IMR-90 (cell line): ENCODE data around the gene ABCA3. TPM values are rescaled to one million over a fixed set of nuclear protein-coding genes. Genes with fewer than 3 reads are reported as not detected.

Source experiments
- ATAC-seq: fragments of 200-7000 bp; cut with Tn5 transposase; 2 replicates; pipeline ENCODE4 v1.9.1; 2020; ENCODE audit warnings: low read depth, mild to moderate bottlenecking, moderate library complexity
- BruUV-seq: library from RNA; stranded (reverse); fragments of 400-500 nt; replicated peaks from 2 replicates; lab custom pipeline; 2021; lab: Mats Ljungman, UMichigan
- CTCF ChIA-PET: fragments of 300-600 bp; formaldehyde crosslinking; extraction: SDS; loops from one replicate; lab custom pipeline; 2021; ENCODE audit warnings: antibody characterized with exemption; lab: Yijun Ruan, JAX
- POLR2A ChIA-PET: fragments of 300-600 bp; sonication (Branson Sonifier 250); formaldehyde crosslinking; loops from one replicate; lab custom pipeline; 2022; ENCODE audit warnings: antibody characterized with exemption; ENCODE audit not compliant: unreplicated experiment; lab: Charles Lee
- DNase-seq: peaks from one replicate; pipeline ENCODE4 v3.0.0; 2013
- H2AFZ ChIP-seq: replicated peaks from 2 replicates; pipeline ENCODE3; 2013; ENCODE audit warnings: low read length, mild to moderate bottlenecking; ENCODE audit not compliant: poor library complexity
- H2AK5ac ChIP-seq: 2 replicates; pipeline ENCODE4 v1.6.1; 2013; ENCODE audit warnings: low read depth, low read length, inconsistent platforms
- H2AK9ac ChIP-seq: replicated peaks from 2 replicates; pipeline ENCODE3; 2013; ENCODE audit warnings: mild to moderate bottlenecking, low read depth, low read length, moderate library complexity; ENCODE audit not compliant: poor library complexity
- H2BK120ac ChIP-seq: 2 replicates; pipeline ENCODE4 v1.6.1; 2013; ENCODE audit warnings: low read depth, low read length, inconsistent platforms
- H2BK15ac ChIP-seq: 3 replicates; pipeline ENCODE4 v1.6.1; 2013; ENCODE audit warnings: low read depth, low read length, inconsistent platforms
- H2BK20ac ChIP-seq: 2 replicates; pipeline ENCODE4 v1.6.1; 2013; ENCODE audit warnings: low read depth, mild to moderate bottlenecking, inconsistent platforms, low read length, moderate library complexity
- H2BK5ac ChIP-seq: 2 replicates; pipeline ENCODE4 v1.6.1; 2013; ENCODE audit warnings: mild to moderate bottlenecking, low read depth, low read length, inconsistent platforms; ENCODE audit not compliant: poor library complexity, severe bottlenecking
- H3K14ac ChIP-seq: replicated peaks from 2 replicates; pipeline ENCODE4 v1.6.1; 2013; ENCODE audit warnings: low read depth, low read length, inconsistent platforms
- H3K18ac ChIP-seq: 2 replicates; pipeline ENCODE4 v1.6.1; 2013; ENCODE audit warnings: low read depth, low read length, control low read depth
- H3K23ac ChIP-seq: 2 replicates; pipeline ENCODE4 v1.6.1; 2013; ENCODE audit warnings: low read depth, low read length, inconsistent platforms
- H3K27ac ChIP-seq: 2 replicates; pipeline ENCODE4 v1.5.1; 2013; ENCODE audit warnings: mild to moderate bottlenecking, control low read depth, low read length; ENCODE audit not compliant: insufficient read depth
- H3K27me3 ChIP-seq: 2 replicates; pipeline ENCODE4 v1.6.1; 2013; ENCODE audit warnings: low read length; ENCODE audit not compliant: control insufficient read depth, insufficient read depth
- H3K36me3 ChIP-seq: 2 replicates; pipeline ENCODE4 v1.6.1; 2013; ENCODE audit warnings: low read length, mixed read lengths; ENCODE audit not compliant: control insufficient read depth, insufficient read depth
- H3K4ac ChIP-seq: 2 replicates; pipeline ENCODE4 v1.6.1; 2013; ENCODE audit warnings: low read depth, low read length, inconsistent platforms
- H3K4me1 ChIP-seq: 2 replicates; pipeline ENCODE4 v1.6.1; 2013; ENCODE audit warnings: low read length, mixed read lengths; ENCODE audit not compliant: control insufficient read depth, insufficient read depth
- H3K4me2 ChIP-seq: 2 replicates; pipeline ENCODE4 v1.6.1; 2013; ENCODE audit warnings: low read depth, mild to moderate bottlenecking, control low read depth, low read length, moderate library complexity
- H3K4me3 ChIP-seq: 2 replicates; pipeline ENCODE4 v1.5.1; 2013; ENCODE audit warnings: low read depth, mild to moderate bottlenecking, control low read depth, low read length, moderate library complexity; ENCODE audit not compliant: insufficient read depth
- H3K56ac ChIP-seq: 2 replicates; pipeline ENCODE4 v1.6.1; 2013; ENCODE audit warnings: low read length, inconsistent platforms; ENCODE audit not compliant: insufficient read depth; ENCODE audit errors: extremely low read depth
- H3K79me1 ChIP-seq, 2 experiments: 2 replicates each; pipeline ENCODE4 v1.6.1; 2013; ENCODE audit warnings: low read length in 2 of 2, inconsistent platforms in 1 of 2, low read depth in 1 of 2
- H3K9ac ChIP-seq: 2 replicates; pipeline ENCODE4 v1.6.1; 2013; ENCODE audit warnings: low read depth, low read length, control low read depth
- H3K9me1 ChIP-seq: 2 replicates; pipeline ENCODE4 v1.6.1; 2013; ENCODE audit warnings: low read length, inconsistent platforms; ENCODE audit not compliant: insufficient read depth
- H3K9me3 ChIP-seq: 2 replicates; pipeline ENCODE4 v1.6.1; 2013; ENCODE audit warnings: low read length; ENCODE audit not compliant: control insufficient read depth, insufficient read depth
- H4K20me1 ChIP-seq: 2 replicates; pipeline ENCODE4 v1.6.1; 2013; ENCODE audit warnings: low read length, inconsistent platforms; ENCODE audit not compliant: insufficient read depth
- H4K5ac ChIP-seq: 2 replicates; pipeline ENCODE4 v1.6.1; 2013; ENCODE audit warnings: mild to moderate bottlenecking, low read depth, low read length, control low read depth
- H4K8ac ChIP-seq, 2 experiments: 2 replicates each; pipeline ENCODE4 v1.6.1; 2013; ENCODE audit warnings: low read depth in 2 of 2, low read length in 2 of 2, control low read depth in 1 of 2, inconsistent platforms in 1 of 2
- H4K91ac ChIP-seq: 2 replicates; pipeline ENCODE4 v1.6.1; 2013; ENCODE audit warnings: low read depth, low read length, inconsistent platforms; ENCODE audit not compliant: insufficient read depth
- CEBPB ChIP-seq: IDR thresholded peaks from 2 replicates; pipeline ENCODE4 v1.6.1; 2012; ENCODE audit warnings: low read depth, low read length, improper control_type of control experiment
- CHD1 ChIP-seq: IDR thresholded peaks from 2 replicates; pipeline ENCODE4 v1.6.1; 2012; ENCODE audit warnings: low read depth, low read length, improper control_type of control experiment
- FOS ChIP-seq: fragments of 150-350 bp; IDR thresholded peaks from 2 replicates; pipeline ENCODE4 v1.6.1; 2016; ENCODE audit warnings: low read depth, low read length
- MAFK ChIP-seq: IDR thresholded peaks from 2 replicates; pipeline ENCODE4 v1.6.1; 2012; ENCODE audit warnings: low read depth, low read length, improper control_type of control experiment
- MAZ ChIP-seq: IDR thresholded peaks from 2 replicates; pipeline ENCODE4 v1.6.1; 2012; ENCODE audit warnings: low read depth, mild to moderate bottlenecking, low read length, improper control_type of control experiment, moderate library complexity, borderline replicate concordance
- MXI1 ChIP-seq: IDR thresholded peaks from 2 replicates; pipeline ENCODE4 v1.6.1; 2012; ENCODE audit warnings: low read depth, mild to moderate bottlenecking, low read length, moderate library complexity, borderline replicate concordance
- NFE2L2 ChIP-seq: fragments of 150-350 bp; IDR thresholded peaks from 2 replicates; pipeline ENCODE4 v1.6.1; 2016; ENCODE audit warnings: low read depth, mild to moderate bottlenecking, low read length
- RAD21 ChIP-seq: IDR thresholded peaks from 2 replicates; pipeline ENCODE4 v1.6.1; 2012; ENCODE audit warnings: low read length, improper control_type of control experiment
- RCOR1 ChIP-seq: IDR thresholded peaks from 2 replicates; pipeline ENCODE4 v1.6.1; 2012; ENCODE audit warnings: mild to moderate bottlenecking, low read length, improper control_type of control experiment; ENCODE audit not compliant: insufficient replicate concordance
- RFX5 ChIP-seq: IDR thresholded peaks from 2 replicates; pipeline ENCODE4 v1.8.0; 2012; ENCODE audit warnings: low read depth, mild to moderate bottlenecking, low read length, moderate library complexity
- SMC3 ChIP-seq: fragments of 150-350 bp; IDR thresholded peaks from 2 replicates; pipeline ENCODE4 v1.6.1; 2016; ENCODE audit warnings: low read depth, mild to moderate bottlenecking, antibody characterized with exemption, low read length, moderate library complexity
- WGBS, 2 experiments: methylation state at CpG; one replicate each; pipeline versions ENCODE4 v1.1.5 to v1.1.7; 2013; ENCODE audit warnings: missing lambda C conversion rate in 2 of 2; ENCODE audit not compliant: insufficient read length in 1 of 2; ENCODE audit errors: extremely low coverage in 2 of 2; 5-methylcytosine and 5-hydroxymethylcytosine counted together
- dilution Hi-C: fragments of 300-500 bp; cut with HindIII; formaldehyde crosslinking; loops from one replicate; pipeline ENCODE4 v1.14.3; 2018; ENCODE audit warnings: low sequenced_read_pairs; ENCODE audit not compliant: unreplicated experiment
- in situ Hi-C: fragments of 300-500 bp; cut with MboI; formaldehyde crosslinking; loops from 3 replicates; pipeline ENCODE4 v1.14.3; 2019; ENCODE audit warnings: low sequenced_read_pairs, inconsistent platforms, mixed read lengths
- intact Hi-C: fragments of 100-400 bp; cut with micrococcal nuclease; formaldehyde crosslinking; loops from 2 replicates; pipeline ENCODE4 v1.10.0; 2022
- polyA plus RNA-seq, 3 experiments: library from polyadenylated mRNA; depleted of rRNA; stranded (reverse); fragments of >200 nt; gene quantifications; 2 replicates each; pipeline ENCODE4 v1.2.3, GENCODE V29; 2012; ENCODE audit warnings: low replicate concordance in 1 of 3
- total RNA-seq: library from RNA; depleted of rRNA; stranded (reverse); fragments of >200 nt; gene quantifications from 2 replicates; pipeline ENCODE4 v1.2.3, GENCODE V29; 2012
- TF ChIP-seq, protein P1 (sequence below): fragments of 150-350 bp; IDR thresholded peaks from 2 replicates; pipeline ENCODE4 v1.6.1; 2016; ENCODE audit warnings: low read depth, mild to moderate bottlenecking, low read length, moderate library complexity, borderline replicate concordance
- TF ChIP-seq, protein P2 (sequence below): conservative IDR thresholded peaks from 2 replicates; pipeline ENCODE4 v1.5.1; 2012; ENCODE audit warnings: mild to moderate bottlenecking, low read depth, low read length, improper control_type of control experiment
- TF ChIP-seq, protein P3 (sequence below): fragments of 150-350 bp; IDR thresholded peaks from 2 replicates; pipeline ENCODE4 v1.6.1; 2017; ENCODE audit warnings: mild to moderate bottlenecking, antibody characterized with exemption, low read length, low read depth

Gene ABCA3
- total and polyA plus RNA-seq, 2 of the 4 experiments (the other 2 are of a cell fraction), result 0.18 to 0.22 TPM

DNA sequence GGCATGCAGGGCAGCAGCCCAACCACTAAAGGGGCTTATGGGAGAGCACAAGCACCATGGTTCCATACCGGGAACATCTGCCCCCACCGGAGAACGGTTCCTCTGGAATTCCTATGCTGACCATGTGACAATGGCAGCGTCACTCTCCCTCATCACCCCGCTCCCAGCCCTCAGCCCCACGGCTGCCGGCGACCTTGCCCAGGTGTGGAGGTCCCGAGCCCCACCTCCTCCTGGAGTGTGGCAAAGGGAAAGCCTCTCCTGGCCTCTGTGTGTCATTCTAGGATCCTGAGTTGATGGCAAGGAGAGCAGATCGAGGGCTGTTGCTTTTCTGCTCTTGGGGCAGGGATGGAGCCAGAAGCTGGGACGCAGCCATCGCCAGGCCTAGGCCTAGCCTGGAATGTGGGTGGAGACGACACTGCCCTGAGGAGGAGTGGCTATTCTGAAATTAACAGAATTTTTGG, 54.8 kb downstream of the ABCA3 start:
- peaks cover 34% of the 10 kb centered on the region for H3K27me3 ChIP-seq
- no peak overlapping the region for H2AFZ ChIP-seq
- no peak overlapping the region for H2BK20ac ChIP-seq

More for the DNA sequence above, 54.8 kb downstream of the ABCA3 start:
- no peak overlapping the region for H3K23ac ChIP-seq
- no peak overlapping the region for H3K56ac ChIP-seq
- no peaks in the 10 kb centered on the region for H3K79me1 ChIP-seq
- dilution Hi-C loops (no loop called here), intact Hi-C loops (no loop called here), in situ Hi-C loops (no loop called here)
- H3K27ac ChIP-seq, result no peak overlapping the region
- no peaks in the 10 kb centered on the region for H3K4me1 ChIP-seq
- no TSS peak for BruUV-seq
- H3K36me3 ChIP-seq, result no peaks in the 10 kb centered on the region
- H3K9me3 ChIP-seq, result no peaks in the 10 kb centered on the region
- H4K20me1 ChIP-seq, result no peaks in the 10 kb centered on the region
- no peaks in the 10 kb centered on the region for H3K9me1 ChIP-seq
- H3K14ac ChIP-seq, result no peak overlapping the region
- no peak overlapping the region for H3K18ac ChIP-seq
- 50% methylated on average over 2 of the region's 13 CpGs; no CpG with 5 or more reads in 1 of the 2 experiments for WGBS, 2 experiments
- H2AK9ac ChIP-seq, result no peak overlapping the region
- no peak overlapping the region for H3K4me3 ChIP-seq
- H4K91ac ChIP-seq, result no peak overlapping the region
- no peak overlapping the region for H3K9ac ChIP-seq
- TF ChIP-seq CHD1 (no peak), CEBPB (no peak), SMC3 (no peak), RAD21 (no peak), RFX5 (no peak), FOS (no peak), MAFK (no peak), RCOR1 (no peak), MAZ (no peak), MXI1 (no peak), NFE2L2 (no peak)
- TF ChIP-seq, protein P1, sequence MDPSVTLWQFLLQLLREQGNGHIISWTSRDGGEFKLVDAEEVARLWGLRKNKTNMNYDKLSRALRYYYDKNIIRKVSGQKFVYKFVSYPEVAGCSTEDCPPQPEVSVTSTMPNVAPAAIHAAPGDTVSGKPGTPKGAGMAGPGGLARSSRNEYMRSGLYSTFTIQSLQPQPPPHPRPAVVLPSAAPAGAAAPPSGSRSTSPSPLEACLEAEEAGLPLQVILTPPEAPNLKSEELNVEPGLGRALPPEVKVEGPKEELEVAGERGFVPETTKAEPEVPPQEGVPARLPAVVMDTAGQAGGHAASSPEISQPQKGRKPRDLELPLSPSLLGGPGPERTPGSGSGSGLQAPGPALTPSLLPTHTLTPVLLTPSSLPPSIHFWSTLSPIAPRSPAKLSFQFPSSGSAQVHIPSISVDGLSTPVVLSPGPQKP, result no peak
- TF ChIP-seq, protein P2, sequence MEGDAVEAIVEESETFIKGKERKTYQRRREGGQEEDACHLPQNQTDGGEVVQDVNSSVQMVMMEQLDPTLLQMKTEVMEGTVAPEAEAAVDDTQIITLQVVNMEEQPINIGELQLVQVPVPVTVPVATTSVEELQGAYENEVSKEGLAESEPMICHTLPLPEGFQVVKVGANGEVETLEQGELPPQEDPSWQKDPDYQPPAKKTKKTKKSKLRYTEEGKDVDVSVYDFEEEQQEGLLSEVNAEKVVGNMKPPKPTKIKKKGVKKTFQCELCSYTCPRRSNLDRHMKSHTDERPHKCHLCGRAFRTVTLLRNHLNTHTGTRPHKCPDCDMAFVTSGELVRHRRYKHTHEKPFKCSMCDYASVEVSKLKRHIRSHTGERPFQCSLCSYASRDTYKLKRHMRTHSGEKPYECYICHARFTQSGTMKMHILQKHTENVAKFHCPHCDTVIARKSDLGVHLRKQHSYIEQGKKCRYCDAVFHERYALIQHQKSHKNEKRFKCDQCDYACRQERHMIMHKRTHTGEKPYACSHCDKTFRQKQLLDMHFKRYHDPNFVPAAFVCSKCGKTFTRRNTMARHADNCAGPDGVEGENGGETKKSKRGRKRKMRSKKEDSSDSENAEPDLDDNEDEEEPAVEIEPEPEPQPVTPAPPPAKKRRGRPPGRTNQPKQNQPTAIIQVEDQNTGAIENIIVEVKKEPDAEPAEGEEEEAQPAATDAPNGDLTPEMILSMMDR, result no peak
- TF ChIP-seq, protein P3, sequence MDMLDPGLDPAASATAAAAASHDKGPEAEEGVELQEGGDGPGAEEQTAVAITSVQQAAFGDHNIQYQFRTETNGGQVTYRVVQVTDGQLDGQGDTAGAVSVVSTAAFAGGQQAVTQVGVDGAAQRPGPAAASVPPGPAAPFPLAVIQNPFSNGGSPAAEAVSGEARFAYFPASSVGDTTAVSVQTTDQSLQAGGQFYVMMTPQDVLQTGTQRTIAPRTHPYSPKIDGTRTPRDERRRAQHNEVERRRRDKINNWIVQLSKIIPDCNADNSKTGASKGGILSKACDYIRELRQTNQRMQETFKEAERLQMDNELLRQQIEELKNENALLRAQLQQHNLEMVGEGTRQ, result no peak
- H4K8ac ChIP-seq, result no peak overlapping the region
- DNase-seq (no peak), ATAC-seq (no peak)
- no peak overlapping the region for H3K4ac ChIP-seq
- no peak overlapping the region for H2BK5ac ChIP-seq
- no peak overlapping the region for H2BK15ac ChIP-seq
- POLR2A ChIA-PET, result no interaction called here
- H2AK5ac ChIP-seq, result no peak overlapping the region
- no peak overlapping the region for H3K4me2 ChIP-seq
- H4K5ac ChIP-seq, result no peak overlapping the region
- CTCF ChIA-PET, result no interaction called here
- no peak overlapping the region for H2BK120ac ChIP-seq
